Esophagus muscularis mucosa (tissue), 3 donors: ENCODE data around the gene CDH20.

Source experiments
- POLR2A ChIP-seq: fragments of 450-650 bp; IDR thresholded peaks from one replicate; pipeline ENCODE4 v1.6.1; 2017; ENCODE audit warnings: antibody characterized with exemption, moderate library complexity, mild to moderate bottlenecking, low read depth
- TF ChIP-seq, protein P1 (sequence below), 3 experiments: fragments of 200-600 bp in 2 of 3; fragments of 450-650 bp in 1 of 3; sonication (generic) in 2 of 3; IDR thresholded peaks; one replicate each; pipeline ENCODE4 v1.5.1; 2017 to 2019; ENCODE audit warnings: antibody characterized with exemption in 3 of 3, mild to moderate bottlenecking in 2 of 3, moderate library complexity in 1 of 3

- TF ChIP-seq POLR2A = no peak
- TF ChIP-seq, protein P1, sequence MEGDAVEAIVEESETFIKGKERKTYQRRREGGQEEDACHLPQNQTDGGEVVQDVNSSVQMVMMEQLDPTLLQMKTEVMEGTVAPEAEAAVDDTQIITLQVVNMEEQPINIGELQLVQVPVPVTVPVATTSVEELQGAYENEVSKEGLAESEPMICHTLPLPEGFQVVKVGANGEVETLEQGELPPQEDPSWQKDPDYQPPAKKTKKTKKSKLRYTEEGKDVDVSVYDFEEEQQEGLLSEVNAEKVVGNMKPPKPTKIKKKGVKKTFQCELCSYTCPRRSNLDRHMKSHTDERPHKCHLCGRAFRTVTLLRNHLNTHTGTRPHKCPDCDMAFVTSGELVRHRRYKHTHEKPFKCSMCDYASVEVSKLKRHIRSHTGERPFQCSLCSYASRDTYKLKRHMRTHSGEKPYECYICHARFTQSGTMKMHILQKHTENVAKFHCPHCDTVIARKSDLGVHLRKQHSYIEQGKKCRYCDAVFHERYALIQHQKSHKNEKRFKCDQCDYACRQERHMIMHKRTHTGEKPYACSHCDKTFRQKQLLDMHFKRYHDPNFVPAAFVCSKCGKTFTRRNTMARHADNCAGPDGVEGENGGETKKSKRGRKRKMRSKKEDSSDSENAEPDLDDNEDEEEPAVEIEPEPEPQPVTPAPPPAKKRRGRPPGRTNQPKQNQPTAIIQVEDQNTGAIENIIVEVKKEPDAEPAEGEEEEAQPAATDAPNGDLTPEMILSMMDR (IDR thresholded peaks at IDR 0.05) = no peak
Measured at GRCh38 chr18:61580046-61580445, 246.8 kb downstream of the CDH20 start.
